ENCODE data around the gene DDX31.

DNA sequence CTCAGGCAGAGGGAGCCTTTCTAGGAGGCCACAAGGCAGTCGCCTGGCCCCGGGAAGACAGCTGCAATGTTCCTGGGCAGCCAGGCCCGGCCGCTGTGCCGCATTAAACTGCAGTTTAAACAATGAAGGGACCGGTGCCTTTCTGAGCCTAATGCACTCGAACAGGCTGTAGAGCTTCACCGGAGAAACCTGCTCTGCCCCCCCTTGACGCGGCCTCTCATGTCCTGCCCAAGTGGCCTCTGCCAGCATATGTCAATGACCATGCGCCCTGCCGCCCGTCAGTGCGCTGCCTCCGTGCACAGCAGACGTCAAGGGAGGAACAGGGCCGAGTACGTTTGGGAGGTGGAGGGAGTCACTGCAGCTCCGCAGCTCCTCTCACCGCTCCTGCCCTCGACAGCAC is 125.8 kb downstream of the DDX31 start:
- TF ChIP-seq, protein P1, sequence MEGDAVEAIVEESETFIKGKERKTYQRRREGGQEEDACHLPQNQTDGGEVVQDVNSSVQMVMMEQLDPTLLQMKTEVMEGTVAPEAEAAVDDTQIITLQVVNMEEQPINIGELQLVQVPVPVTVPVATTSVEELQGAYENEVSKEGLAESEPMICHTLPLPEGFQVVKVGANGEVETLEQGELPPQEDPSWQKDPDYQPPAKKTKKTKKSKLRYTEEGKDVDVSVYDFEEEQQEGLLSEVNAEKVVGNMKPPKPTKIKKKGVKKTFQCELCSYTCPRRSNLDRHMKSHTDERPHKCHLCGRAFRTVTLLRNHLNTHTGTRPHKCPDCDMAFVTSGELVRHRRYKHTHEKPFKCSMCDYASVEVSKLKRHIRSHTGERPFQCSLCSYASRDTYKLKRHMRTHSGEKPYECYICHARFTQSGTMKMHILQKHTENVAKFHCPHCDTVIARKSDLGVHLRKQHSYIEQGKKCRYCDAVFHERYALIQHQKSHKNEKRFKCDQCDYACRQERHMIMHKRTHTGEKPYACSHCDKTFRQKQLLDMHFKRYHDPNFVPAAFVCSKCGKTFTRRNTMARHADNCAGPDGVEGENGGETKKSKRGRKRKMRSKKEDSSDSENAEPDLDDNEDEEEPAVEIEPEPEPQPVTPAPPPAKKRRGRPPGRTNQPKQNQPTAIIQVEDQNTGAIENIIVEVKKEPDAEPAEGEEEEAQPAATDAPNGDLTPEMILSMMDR (IDR thresholded peaks at IDR 0.05), result no peak
- no peak for TF ChIP-seq POLR2A (IDR thresholded peaks at IDR 0.05)

Measured in lower leg skin (tissue), 3 donors.